SK-N-SH (cell line): Measurements from ENCODE around the gene DNTT. TPM values are rescaled to one million over a fixed set of nuclear protein-coding genes. Genes with fewer than 3 reads are reported as not detected.

Experiments used
- CTCF ChIA-PET: fragments of 300-600, 350-600 bp; formaldehyde crosslinking; extraction: SDS; loops from one replicate; lab custom pipeline; 2021; lab: Yijun Ruan, JAX
- POLR2A ChIA-PET: fragments of 350-600 bp; sonication (Branson Sonifier 250); formaldehyde crosslinking; extraction: SDS; loops from one replicate; lab custom pipeline; 2020; ENCODE audit warnings: antibody characterized with exemption, inconsistent platforms; lab: Yijun Ruan, JAX
- DNase-seq: peaks from one replicate; pipeline ENCODE4 v3.0.0; 2012
- H2AFZ ChIP-seq: fragments of 200-600 bp; sonication (generic); 2 replicates; pipeline ENCODE4 v1.8.1; 2016; ENCODE audit warnings: antibody characterized with exemption, mild to moderate bottlenecking, low read depth
- H3F3A ChIP-seq: fragments of 200-600 bp; sonication (generic); replicated peaks from 2 replicates; pipeline ENCODE3; 2016; ENCODE audit warnings: antibody characterized with exemption, mild to moderate bottlenecking; ENCODE audit not compliant: insufficient read depth
- H3K27ac ChIP-seq, 2 experiments: fragments of 200-500 bp in 1 of 2; fragments of 200-600 bp in 1 of 2; sonication (Bioruptor generic) in 1 of 2; sonication (generic), shearing (Covaris generic) in 1 of 2; 2 replicates each; pipeline versions ENCODE4 v1.5.1 to v1.6.1; 2014 to 2016; ENCODE audit warnings: low read depth in 2 of 2, inconsistent platforms in 1 of 2, low read length in 1 of 2, mild to moderate bottlenecking in 1 of 2, mixed read lengths in 1 of 2
- H3K27me3 ChIP-seq: fragments of 200-600 bp; sonication (generic), shearing (Covaris generic); 2 replicates; pipeline ENCODE4 v1.6.1; 2016; ENCODE audit warnings: mixed run types; ENCODE audit not compliant: insufficient read depth
- H3K36me3 ChIP-seq, 2 experiments: fragments of 200-500 bp in 1 of 2; fragments of 200-600 bp in 1 of 2; sonication (Bioruptor generic) in 1 of 2; sonication (generic) in 1 of 2; replicated peaks in 1 of 2; 2 replicates each; pipeline versions ENCODE3 to v1.5.1; 2014 to 2016; ENCODE audit warnings: low read length in 1 of 2, mild to moderate bottlenecking in 1 of 2; ENCODE audit not compliant: insufficient read depth in 2 of 2, control insufficient read depth in 1 of 2
- H3K4me1 ChIP-seq, 2 experiments: fragments of 200-500 bp in 1 of 2; fragments of 200-600 bp in 1 of 2; sonication (Bioruptor generic) in 1 of 2; sonication (generic), shearing (Covaris generic) in 1 of 2; 2 replicates each; pipeline versions ENCODE4 v1.5.1 to v1.6.1; 2014 to 2016; ENCODE audit warnings: low read depth in 1 of 2, low read length in 1 of 2, mixed run types in 1 of 2; ENCODE audit not compliant: insufficient read depth in 2 of 2, control insufficient read depth in 1 of 2
- H3K4me2 ChIP-seq: fragments of 200-600 bp; sonication (generic), shearing (Covaris generic); 2 replicates; pipeline ENCODE4 v1.6.1; 2017; ENCODE audit warnings: mixed run types
- H3K4me3 ChIP-seq, 2 experiments: fragments of 200-500 bp in 1 of 2; fragments of 200-600 bp in 1 of 2; sonication (Bioruptor generic) in 1 of 2; sonication (generic), shearing (Covaris generic) in 1 of 2; 2 replicates each; pipeline versions ENCODE4 v1.5.1 to v1.8.1; 2014 to 2016; ENCODE audit warnings: low read depth in 2 of 2, inconsistent platforms in 1 of 2, low read length in 1 of 2, mild to moderate bottlenecking in 1 of 2, mixed read lengths in 1 of 2, moderate library complexity in 1 of 2
- H3K79me2 ChIP-seq: fragments of 200-600 bp; sonication (generic); 2 replicates; pipeline ENCODE4 v1.8.1; 2017; ENCODE audit warnings: mild to moderate bottlenecking; ENCODE audit not compliant: insufficient read depth
- H3K9ac ChIP-seq: fragments of 200-600 bp; sonication (generic); 2 replicates; pipeline ENCODE4 v1.6.1; 2017; ENCODE audit warnings: mixed run types
- H3K9me2 ChIP-seq: fragments of 200-600 bp; sonication (generic); 2 replicates; pipeline ENCODE4 v1.6.1; 2017; ENCODE audit warnings: mixed run types
- H3K9me3 ChIP-seq: fragments of 200-600 bp; sonication (generic); 2 replicates; pipeline ENCODE4 v1.6.1; 2017; ENCODE audit warnings: mixed run types, mild to moderate bottlenecking, moderate library complexity
- H4K20me1 ChIP-seq: fragments of 200-600 bp; sonication (generic); 2 replicates; pipeline ENCODE4 v1.6.1; 2017; ENCODE audit warnings: mild to moderate bottlenecking, mixed run types; ENCODE audit not compliant: insufficient read depth
- CHD2 ChIP-seq: fragments of 150-350 bp; IDR thresholded peaks from 2 replicates; pipeline ENCODE4 v1.6.1; 2018; ENCODE audit warnings: low read length; ENCODE audit not compliant: partially characterized antibody
- FOSL2 ChIP-seq: IDR thresholded peaks from 2 replicates; pipeline ENCODE4 v1.4.0; 2012; ENCODE audit warnings: low read depth, mild to moderate bottlenecking, moderate library complexity, borderline replicate concordance
- IRF3 ChIP-seq: fragments of 150-350 bp; IDR thresholded peaks from 2 replicates; pipeline ENCODE4 v1.6.1; 2016; ENCODE audit warnings: mild to moderate bottlenecking, low read depth, low read length
- MAX ChIP-seq: IDR thresholded peaks from 2 replicates; pipeline ENCODE4 v1.4.0; 2012; ENCODE audit warnings: low read depth
- PBX3 ChIP-seq: IDR thresholded peaks from 2 replicates; pipeline ENCODE4; 2012
- POLR2AphosphoS5 ChIP-seq: IDR thresholded peaks from 2 replicates; pipeline ENCODE4 v1.6.1; 2012; ENCODE audit warnings: low read depth, low read length
- REST ChIP-seq: IDR thresholded peaks from 2 replicates; pipeline ENCODE4 v1.6.1; 2012; ENCODE audit warnings: mild to moderate bottlenecking, low read depth, low read length, moderate library complexity
- RXRA ChIP-seq: IDR thresholded peaks from 2 replicates; pipeline ENCODE4 v1.4.0; 2012; ENCODE audit warnings: low read depth, mild to moderate bottlenecking, borderline replicate concordance
- SMC3 ChIP-seq: IDR thresholded peaks from 2 replicates; pipeline ENCODE4 v1.6.1; 2012; ENCODE audit warnings: low read depth, low read length, improper control_type of control experiment
- TCF12 ChIP-seq: IDR thresholded peaks from 2 replicates; pipeline ENCODE4 v1.4.0; 2012
- WGBS: methylation state at CpG from one replicate; pipeline ENCODE4 v1.1.6; 2017; ENCODE audit warnings: low lambda C conversion rate; 5-methylcytosine and 5-hydroxymethylcytosine counted together
- polyA plus RNA-seq, 3 experiments: library from polyadenylated mRNA; depleted of rRNA; stranded (reverse); fragments of >200 nt; gene quantifications; 2 replicates each; pipeline ENCODE4 v1.2.3, GENCODE V29; 2012

The DNTT gene
- polyA plus RNA-seq, 1 of the 3 experiments (the other 2 are of a cell fraction): not detected

GRCh38 chr10:96266118-96266770 is 38.0 kb upstream of the DNTT start:
- Histone ChIP-seq H3K27ac (no peak overlapping the region), H3K9ac (no peak overlapping the region), H3K27me3 (peaks cover 5% of the 10 kb centered on the region; the same call in 1 of the 2 replicates), H3K79me2 (no peaks in the 10 kb centered on the region), H3K4me1 (no peaks in the 10 kb centered on the region), H4K20me1 (no peaks in the 10 kb centered on the region), H3F3A (no peaks in the 10 kb centered on the region), H3K4me3 (no peak overlapping the region), H2AFZ (no peak overlapping the region), H3K9me3 (no peaks in the 10 kb centered on the region), H3K36me3 (no peaks in the 10 kb centered on the region), H3K9me2 (no peaks in the 10 kb centered on the region), H3K4me2 (no peak overlapping the region)
- TF ChIP-seq MAX (no peak), POLR2AphosphoS5 (no peak), RXRA (no peak), REST (no peak), PBX3 (no peak), IRF3 (no peak), SMC3 (no peak), CHD2 (no peak), FOSL2 (no peak), TCF12 (no peak)
- no peak for DNase-seq
- ChIA-PET CTCF (interaction anchor here (2.1 kb wide), 1 partner anchor 37 kb away, joined by 10 read pairs; no protein-coding TSS in a partner anchor), POLR2A (no interaction called here)
- WGBS: 14% methylated on average over 5 of the region's 6 CpGs
